ENCODE results near the gene PCDHB11. TPM values are rescaled to one million over a fixed set of nuclear protein-coding genes. Genes with fewer than 3 reads are reported as not detected.
A peak's percentile ranks its signal among the peaks of the same experiment; 100 is the strongest.
"Not testable (repeated sequence)": the region's sequence is repeated elsewhere in the genome, so short reads cannot be mapped to it uniquely, and the experiment has no call there.

Gene PCDHB11
- total RNA-seq, 1 experiment from 2014 or later, result 1.5 TPM

DNA sequence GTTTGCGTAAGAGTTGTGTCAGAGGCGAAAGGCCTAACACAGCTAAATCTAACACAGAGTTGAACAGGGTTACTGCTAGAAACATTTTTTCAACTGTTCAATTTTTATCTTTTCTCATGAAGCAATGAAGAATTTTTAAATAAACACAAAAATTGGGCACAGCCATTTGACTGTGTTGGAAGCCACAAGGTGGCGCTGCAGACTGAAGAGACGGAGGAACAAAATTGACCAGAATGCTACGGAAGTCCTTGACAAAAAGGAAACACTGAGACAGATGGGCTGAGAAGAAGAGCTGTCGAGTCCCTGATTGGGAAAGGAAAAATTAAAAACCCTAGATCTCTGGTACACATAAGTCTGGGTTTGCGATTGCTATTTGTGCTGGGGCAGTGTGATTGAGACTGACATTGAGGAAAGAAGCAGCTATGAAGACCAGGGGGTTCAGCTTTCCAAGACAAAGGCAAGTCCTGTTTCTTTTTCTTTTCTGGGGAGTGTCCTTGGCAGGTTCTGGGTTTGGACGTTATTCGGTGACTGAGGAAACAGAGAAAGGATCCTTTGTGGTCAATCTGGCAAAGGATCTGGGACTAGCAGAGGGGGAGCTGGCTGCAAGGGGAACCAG, 12.4 kb upstream of the PCDHB11 start, which contains the start of gene PCDHB9:
Gene PCDHB9, plus strand, starts transcription at position 265 of the 616 bp plus-strand sequence. Its CDS starts 158 bp downstream, at position 423.
- peak; percentile 14 for DNase-seq (ENCODE audit: low read depth)

DNA sequence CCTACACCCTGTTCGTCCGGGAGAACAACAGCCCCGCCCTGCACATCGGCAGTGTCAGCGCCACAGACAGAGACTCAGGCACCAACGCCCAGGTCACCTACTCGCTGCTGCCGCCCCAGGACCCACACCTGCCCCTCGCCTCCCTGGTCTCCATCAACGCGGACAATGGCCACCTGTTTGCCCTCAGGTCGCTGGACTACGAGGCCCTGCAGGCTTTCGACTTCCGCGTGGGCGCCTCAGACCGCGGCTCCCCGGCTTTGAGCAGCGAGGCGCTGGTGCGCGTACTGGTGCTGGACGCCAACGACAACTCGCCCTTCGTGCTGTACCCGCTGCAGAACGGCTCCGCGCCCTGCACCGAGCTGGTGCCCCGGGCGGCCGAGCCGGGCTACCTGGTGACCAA, 10.7 kb upstream of the PCDHB11 start:
- DNase-seq (ENCODE audit: low read depth), result not testable (repeated sequence)

DNA sequence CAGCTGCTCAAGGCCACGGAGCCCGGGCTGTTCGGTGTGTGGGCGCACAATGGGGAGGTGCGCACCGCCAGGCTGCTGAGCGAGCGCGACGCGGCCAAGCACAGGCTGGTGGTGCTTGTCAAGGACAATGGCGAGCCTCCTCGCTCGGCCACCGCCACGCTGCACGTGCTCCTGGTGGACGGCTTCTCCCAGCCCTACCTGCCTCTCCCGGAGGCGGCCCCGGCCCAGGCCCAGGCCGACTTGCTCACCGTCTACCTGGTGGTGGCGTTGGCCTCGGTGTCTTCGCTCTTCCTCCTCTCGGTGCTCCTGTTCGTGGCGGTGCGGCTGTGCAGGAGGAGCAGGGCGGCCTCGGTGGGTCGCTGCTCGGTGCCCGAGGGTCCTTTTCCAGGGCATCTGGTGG, 10.3 kb upstream of the PCDHB11 start:
- not testable (repeated sequence) for DNase-seq (ENCODE audit: low read depth)

DNA sequence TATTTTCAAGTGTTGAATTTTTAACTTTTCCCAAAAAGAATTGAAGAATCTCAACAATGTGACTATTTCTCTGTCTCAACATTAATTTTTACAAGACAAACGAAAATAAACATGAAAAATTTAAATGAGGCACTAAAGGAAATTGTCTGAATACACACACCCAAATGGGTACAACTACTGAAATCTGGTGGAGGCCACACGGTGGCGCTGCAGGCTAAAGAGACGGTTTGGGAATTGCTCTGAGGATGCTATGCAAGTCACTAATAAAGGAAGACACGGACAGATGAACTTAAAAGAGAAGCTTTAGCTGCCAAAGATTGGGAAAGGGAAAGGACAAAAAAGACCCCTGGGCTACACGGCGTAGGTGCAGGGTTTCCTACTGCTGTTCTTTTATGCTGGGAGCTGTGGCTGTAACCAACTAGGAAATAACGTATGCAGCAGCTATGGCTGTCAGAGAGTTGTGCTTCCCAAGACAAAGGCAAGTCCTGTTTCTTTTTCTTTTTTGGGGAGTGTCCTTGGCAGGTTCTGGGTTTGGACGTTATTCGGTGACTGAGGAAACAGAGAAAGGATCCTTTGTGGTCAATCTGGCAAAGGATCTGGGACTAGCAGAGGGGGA, 7.2 kb upstream of the PCDHB11 start, which contains the start of gene PCDHB10:
Gene PCDHB10, plus strand, starts transcription at position 244 of the 616 bp plus-strand sequence. Its CDS starts 200 bp downstream, at position 444.
- DNase-seq (ENCODE audit: low read depth), result peak; percentile 26

DNA sequence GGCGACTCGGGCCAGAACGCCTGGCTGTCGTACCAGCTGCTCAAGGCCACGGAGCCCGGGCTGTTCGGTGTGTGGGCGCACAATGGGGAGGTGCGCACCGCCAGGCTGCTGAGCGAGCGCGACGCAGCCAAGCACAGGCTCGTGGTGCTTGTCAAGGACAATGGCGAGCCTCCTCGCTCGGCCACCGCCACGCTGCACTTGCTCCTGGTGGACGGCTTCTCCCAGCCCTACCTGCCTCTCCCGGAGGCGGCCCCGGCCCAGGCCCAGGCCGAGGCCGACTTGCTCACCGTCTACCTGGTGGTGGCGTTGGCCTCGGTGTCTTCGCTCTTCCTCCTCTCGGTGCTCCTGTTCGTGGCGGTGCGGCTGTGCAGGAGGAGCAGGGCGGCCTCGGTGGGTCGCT, 5.1 kb upstream of the PCDHB11 start:
- DNase-seq (ENCODE audit: low read depth), result not testable (repeated sequence)

DNA sequence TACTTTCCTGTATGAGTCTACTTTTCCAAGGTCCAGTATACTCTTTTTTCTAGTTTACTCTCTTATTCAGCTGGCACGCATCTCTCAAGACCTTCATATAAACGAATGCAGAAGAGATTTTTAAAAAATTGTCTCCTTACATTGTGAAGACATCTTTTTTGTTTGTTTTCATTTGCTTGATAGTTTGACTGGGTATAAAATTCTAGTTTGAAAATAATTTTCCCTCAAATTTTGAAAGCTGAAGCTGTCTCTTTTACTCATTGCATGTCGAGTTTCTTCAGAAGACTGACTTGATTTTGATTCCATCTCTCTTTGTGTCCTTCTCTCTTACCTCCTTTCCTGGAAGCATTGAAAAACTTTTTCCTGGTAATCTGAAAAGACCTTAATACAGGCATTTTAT, 3.1 kb upstream of the PCDHB11 start:
- DNase-seq (ENCODE audit: low read depth), result no peak

DNA sequence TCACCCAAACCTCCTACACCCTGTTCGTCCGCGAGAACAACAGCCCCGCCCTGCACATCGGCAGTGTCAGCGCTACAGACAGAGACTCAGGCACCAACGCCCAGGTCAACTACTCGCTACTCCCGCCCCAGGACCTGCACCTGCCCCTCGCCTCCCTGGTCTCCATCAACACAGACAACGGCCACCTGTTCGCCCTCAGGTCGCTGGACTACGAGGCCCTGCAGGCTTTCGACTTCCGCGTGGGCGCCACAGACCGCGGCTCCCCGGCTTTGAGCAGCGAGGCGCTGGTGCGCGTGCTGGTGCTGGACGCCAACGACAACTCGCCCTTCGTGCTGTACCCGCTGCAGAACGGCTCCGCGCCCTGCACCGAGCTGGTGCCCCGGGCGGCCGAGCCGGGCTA, 1.7 kb downstream of the PCDHB11 start:
- not testable (repeated sequence) for DNase-seq (ENCODE audit: low read depth)

DNA sequence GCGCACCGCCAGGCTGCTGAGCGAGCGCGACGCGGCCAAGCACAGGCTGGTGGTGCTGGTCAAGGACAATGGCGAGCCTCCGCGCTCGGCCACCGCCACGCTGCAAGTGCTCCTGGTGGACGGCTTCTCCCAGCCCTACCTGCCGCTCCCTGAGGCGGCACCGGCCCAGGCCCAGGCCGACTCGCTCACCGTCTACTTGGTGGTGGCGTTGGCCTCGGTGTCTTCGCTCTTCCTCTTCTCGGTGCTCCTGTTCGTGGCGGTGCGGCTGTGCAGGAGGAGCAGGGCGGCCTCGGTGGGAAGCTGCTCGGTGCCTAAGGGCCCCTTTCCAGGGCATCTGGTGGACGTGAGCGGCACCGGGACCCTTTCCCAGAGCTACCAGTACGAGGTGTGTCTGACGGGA, 2.2 kb downstream of the PCDHB11 start:
- not testable (repeated sequence) for DNase-seq (ENCODE audit: low read depth)

DNA sequence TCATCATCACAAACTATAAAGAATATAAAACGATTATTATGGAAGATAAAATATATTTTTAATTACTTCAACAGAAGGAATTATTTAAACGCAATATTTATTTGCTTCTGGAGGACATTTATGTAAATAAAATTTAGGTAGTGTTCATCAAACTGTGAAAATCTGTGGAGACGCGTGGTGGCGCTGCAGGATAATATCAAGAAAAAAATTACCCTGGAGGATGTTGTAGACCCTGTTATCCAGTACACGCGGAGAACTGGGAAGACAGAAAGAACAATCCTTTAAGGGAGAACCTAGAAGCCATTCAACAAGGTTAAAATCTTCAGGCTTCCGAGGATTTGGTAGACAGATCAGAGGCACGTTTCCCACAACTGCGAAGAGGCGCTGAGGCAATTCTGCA, 9.1 kb downstream of the PCDHB11 start, which contains the start of gene PCDHB12:
Gene PCDHB12, plus strand, starts transcription at position 242 of the 400 bp plus-strand sequence. CDS start 189 bp downstream, outside the sequence.
- DNase-seq (ENCODE audit: low read depth), result peak; percentile 62

DNA sequence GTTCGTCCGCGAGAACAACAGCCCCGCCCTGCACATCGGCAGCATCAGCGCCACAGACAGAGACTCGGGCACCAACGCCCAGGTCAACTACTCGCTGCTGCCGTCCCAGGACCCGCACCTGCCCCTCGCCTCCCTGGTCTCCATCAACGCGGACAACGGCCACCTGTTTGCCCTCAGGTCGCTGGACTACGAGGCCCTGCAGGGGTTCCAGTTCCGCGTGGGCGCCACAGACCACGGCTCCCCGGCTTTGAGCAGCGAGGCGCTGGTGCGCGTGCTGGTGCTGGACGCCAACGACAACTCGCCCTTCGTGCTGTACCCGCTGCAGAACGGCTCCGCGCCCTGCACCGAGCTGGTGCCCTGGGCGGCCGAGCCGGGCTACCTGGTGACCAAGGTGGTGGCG, 10.9 kb downstream of the PCDHB11 start:
- DNase-seq (ENCODE audit: low read depth), result not testable (repeated sequence)

DNA sequence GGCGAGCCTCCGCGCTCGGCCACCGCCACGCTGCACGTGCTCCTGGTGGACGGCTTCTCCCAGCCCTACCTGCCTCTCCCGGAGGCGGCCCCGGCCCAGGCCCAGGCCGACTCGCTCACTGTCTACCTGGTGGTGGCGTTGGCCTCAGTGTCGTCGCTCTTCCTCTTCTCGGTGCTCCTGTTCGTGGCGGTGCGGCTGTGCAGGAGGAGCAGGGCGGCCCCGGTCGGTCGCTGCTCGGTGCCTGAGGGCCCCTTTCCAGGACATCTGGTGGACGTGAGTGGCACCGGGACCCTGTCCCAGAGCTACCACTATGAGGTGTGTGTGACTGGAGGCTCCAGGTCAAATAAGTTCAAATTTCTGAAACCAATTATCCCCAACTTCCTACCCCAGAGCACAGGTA, 11.4 kb downstream of the PCDHB11 start:
- not testable (repeated sequence) for DNase-seq (ENCODE audit: low read depth)

DNA sequence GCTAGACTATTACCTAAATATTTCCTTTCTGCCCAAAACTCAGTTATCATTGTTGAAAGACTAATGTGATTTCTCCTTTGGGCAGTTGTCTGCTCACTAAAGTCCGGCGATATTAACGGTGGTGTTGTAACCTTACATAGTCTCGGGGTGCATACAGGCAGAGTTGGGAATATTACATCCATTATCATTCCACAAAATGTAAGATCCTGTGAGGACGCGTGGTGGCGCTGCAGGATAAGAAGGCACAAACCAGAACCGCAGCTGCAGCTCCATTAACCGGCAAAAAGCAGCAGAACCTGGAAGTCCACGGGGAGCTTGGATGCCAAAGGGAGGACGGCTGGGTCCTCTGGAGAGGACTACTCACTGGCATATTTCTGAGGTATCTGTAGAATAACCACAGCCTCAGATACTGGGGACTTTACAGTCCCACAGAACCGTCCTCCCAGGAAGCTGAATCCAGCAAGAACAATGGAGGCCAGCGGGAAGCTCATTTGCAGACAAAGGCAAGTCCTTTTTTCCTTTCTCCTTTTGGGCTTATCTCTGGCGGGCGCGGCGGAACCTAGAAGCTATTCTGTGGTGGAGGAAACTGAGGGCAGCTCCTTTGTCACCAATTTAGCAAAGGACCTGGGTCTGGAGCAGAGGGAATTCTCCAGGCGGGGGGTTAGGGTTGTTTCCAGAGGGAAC, 14.4 kb downstream of the PCDHB11 start, which contains the start of gene PCDHB13:
Gene PCDHB13, plus strand, starts transcription at position 264 of the 684 bp plus-strand sequence. Its CDS starts 205 bp downstream, at position 469.
- DNase-seq (ENCODE audit: low read depth), result peak; percentile 75

DNA sequence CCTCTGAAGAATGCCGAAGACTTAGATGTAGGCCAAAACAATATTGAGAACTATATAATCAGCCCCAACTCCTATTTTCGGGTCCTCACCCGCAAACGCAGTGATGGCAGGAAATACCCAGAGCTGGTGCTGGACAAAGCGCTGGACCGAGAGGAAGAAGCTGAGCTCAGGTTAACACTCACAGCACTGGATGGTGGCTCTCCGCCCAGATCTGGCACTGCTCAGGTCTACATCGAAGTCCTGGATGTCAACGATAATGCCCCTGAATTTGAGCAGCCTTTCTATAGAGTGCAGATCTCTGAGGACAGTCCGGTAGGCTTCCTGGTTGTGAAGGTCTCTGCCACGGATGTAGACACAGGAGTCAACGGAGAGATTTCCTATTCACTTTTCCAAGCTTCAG, 15.2 kb downstream of the PCDHB11 start:
- DNase-seq (ENCODE audit: low read depth), result not testable (repeated sequence)

DNA sequence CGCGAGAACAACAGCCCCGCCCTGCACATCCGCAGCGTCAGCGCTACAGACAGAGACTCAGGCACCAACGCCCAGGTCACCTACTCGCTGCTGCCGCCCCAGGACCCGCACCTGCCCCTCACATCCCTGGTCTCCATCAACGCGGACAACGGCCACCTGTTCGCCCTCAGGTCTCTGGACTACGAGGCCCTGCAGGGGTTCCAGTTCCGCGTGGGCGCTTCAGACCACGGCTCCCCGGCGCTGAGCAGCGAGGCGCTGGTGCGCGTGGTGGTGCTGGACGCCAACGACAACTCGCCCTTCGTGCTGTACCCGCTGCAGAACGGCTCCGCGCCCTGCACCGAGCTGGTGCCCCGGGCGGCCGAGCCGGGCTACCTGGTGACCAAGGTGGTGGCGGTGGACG, 16.1 kb downstream of the PCDHB11 start:
- not testable (repeated sequence) for DNase-seq (ENCODE audit: low read depth)

DNA sequence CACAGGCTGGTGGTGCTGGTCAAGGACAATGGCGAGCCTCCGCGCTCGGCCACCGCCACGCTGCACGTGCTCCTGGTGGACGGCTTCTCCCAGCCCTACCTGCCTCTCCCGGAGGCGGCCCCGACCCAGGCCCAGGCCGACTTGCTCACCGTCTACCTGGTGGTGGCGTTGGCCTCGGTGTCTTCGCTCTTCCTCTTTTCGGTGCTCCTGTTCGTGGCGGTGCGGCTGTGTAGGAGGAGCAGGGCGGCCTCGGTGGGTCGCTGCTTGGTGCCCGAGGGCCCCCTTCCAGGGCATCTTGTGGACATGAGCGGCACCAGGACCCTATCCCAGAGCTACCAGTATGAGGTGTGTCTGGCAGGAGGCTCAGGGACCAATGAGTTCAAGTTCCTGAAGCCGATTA, 16.6 kb downstream of the PCDHB11 start:
- not testable (repeated sequence) for DNase-seq (ENCODE audit: low read depth)

DNA sequence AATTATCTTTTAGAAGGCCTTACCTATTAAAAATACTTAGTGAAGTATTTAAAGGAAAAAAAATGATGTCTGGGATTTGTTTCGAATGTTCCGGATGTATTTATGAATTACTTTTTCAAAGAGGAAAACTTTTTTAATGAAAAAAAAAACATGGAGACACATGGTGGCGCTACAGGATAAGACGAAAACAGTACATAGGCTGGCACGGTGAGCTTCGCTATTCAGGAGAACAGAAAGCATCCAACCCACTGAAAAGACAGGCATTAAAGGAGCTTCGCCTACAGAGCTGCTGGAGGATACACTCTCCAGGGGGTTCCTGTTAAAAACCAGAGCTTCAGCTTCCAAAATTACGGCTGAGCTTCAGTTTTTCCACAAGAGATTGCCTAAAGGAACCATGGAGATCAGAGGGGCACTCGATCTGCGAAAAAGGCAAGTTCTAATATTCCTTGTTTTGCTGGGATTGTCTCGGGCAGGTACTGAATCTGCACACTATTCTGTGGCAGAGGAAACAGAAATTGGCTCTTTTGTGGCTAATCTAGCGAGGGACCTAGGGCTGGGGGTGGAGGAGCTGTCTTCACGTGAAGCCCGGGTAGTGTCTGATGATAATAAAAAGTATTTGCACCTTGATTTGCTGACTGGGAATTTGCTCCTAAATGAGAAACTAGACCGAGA, 23.8 kb downstream of the PCDHB11 start, which contains the start of gene PCDHB14:
Gene PCDHB14, plus strand, starts transcription at position 232 of the 672 bp plus-strand sequence. Its CDS starts 163 bp downstream, at position 395.
- peak; percentile 35 for DNase-seq (ENCODE audit: low read depth)

DNA sequence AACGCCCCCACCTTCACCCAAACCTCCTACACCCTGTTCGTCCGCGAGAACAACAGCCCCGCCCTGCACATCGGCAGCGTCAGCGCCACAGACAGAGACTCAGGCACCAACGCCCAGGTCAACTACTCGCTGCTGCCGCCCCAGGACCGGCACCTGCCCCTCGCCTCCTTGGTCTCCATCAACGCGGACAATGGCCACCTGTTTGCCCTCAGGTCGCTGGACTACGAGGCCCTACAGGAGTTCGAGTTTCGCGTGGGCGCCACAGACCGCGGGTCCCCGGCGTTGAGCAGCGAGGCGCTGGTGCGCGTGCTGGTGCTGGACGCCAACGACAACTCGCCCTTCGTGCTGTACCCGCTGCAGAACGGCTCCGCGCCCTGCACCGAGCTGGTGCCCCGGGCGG, 25.4 kb downstream of the PCDHB11 start:
- DNase-seq (ENCODE audit: low read depth), result not testable (repeated sequence)

DNA sequence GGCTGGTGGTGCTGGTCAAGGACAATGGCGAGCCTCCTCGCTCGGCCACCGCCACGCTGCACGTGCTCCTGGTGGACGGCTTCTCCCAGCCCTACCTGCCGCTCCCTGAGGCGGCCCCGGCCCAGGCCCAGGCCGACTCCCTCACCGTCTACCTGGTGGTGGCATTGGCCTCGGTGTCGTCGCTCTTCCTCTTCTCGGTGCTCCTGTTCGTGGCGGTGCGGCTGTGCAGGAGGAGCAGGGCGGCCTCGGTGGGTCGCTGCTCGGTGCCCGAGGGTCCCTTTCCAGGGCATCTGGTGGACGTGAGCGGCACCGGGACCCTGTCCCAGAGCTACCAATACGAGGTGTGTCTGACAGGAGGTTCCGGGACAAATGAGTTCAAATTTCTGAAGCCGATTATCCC, 26.0 kb downstream of the PCDHB11 start:
- not testable (repeated sequence) for DNase-seq (ENCODE audit: low read depth)

DNA sequence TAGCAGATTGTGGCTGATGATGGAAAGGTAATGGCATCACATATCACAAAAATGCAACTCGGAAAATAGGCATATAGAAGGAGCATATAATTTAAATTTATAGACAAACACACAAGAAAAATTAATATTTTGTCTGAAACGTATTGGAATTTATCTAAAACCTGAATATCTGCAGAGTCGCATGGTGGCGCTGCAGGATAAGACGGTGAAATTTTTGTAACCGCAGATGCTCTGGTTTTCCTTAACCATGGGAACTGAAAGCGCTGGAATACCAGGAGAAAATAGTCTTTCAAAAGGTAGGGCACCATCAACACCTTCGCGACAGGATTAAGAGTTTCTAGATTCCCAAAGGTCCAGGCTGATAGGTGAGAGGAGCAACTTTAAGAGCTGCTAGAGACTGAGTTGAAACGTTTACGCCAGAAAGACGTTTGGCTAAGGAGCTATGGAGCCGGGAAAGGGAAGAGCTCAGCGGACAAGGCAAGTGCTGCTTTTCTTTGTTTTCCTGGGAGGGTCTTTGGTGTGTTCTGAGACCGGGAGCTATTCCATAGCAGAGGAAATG, 34.8 kb downstream of the PCDHB11 start:
- peak; percentile 22 for DNase-seq (ENCODE audit: low read depth)

DNA sequence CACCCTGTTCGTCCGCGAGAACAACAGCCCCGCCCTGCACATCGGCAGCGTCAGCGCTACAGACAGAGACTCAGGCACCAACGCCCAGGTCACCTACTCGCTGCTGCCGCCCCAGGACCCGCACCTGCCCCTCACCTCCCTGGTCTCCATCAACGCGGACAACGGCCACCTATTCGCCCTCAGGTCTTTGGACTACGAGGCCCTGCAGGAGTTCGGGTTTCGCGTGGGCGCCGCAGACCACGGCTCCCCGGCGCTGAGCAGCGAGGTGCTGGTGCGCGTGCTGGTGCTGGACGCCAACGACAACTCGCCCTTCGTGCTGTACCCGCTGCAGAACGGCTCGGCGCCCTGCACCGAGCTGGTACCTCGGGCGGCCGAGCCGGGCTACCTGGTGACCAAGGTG, 36.5 kb downstream of the PCDHB11 start:
- DNase-seq (ENCODE audit: low read depth), result not testable (repeated sequence)

Data from LHCN-M2 (cell line).